CD14-positive monocyte (primary cell): ENCODE measurements around the gene HPS4. TPM values are rescaled to one million over a fixed set of nuclear protein-coding genes. Genes with fewer than 3 reads are reported as not detected.

Experiments used
- DNase-seq, 3 donors: peaks; one replicate each; pipeline ENCODE4 v3.0.0-alpha.2; 2011 to 2022
- H2AFZ ChIP-seq: 2 replicates; pipeline ENCODE4 v1.6.0; 2012; ENCODE audit warnings: mild to moderate bottlenecking, low read depth, low read length, inconsistent platforms; ENCODE audit not compliant: insufficient read depth, poor library complexity, severe bottlenecking
- H3K27ac ChIP-seq, 2 donors: 1 replicate in 1 of 2; 2 replicates in 1 of 2; pipeline ENCODE4 v1.5.1; 2012 to 2013; ENCODE audit warnings: low read length in 2 of 2, control low read depth in 1 of 2, inconsistent platforms in 1 of 2, low read depth in 1 of 2, mild to moderate bottlenecking in 1 of 2
- H3K27me3 ChIP-seq, 2 donors: one replicate each; pipeline versions ENCODE4 v1.6.0 to v1.6.1; 2011 to 2013; ENCODE audit warnings: low read length in 2 of 2; ENCODE audit not compliant: control insufficient read depth in 2 of 2, insufficient read depth in 2 of 2
- H3K36me3 ChIP-seq, 2 donors: replicated peaks in 1 of 2; 1 replicate in 1 of 2; 2 replicates in 1 of 2; pipeline versions ENCODE4 v1.5.1 to v1.6.1; 2012 to 2013; ENCODE audit warnings: low read length in 2 of 2, control low read depth in 1 of 2, inconsistent platforms in 1 of 2, mild to moderate bottlenecking in 1 of 2; ENCODE audit not compliant: insufficient read depth in 2 of 2, control insufficient read depth in 1 of 2
- H3K4me1 ChIP-seq, 2 donors: 1 replicate in 1 of 2; 2 replicates in 1 of 2; pipeline versions ENCODE4 v1.5.1 to v1.6.1; 2012 to 2013; ENCODE audit warnings: low read length in 2 of 2, control low read depth in 1 of 2, inconsistent platforms in 1 of 2, mild to moderate bottlenecking in 1 of 2, moderate library complexity in 1 of 2; ENCODE audit not compliant: insufficient read depth in 2 of 2, control insufficient read depth in 1 of 2
- H3K4me2 ChIP-seq: replicated peaks from 2 replicates; pipeline ENCODE3; 2012; ENCODE audit warnings: low read length, moderate library complexity, mild to moderate bottlenecking; ENCODE audit not compliant: poor library complexity, severe bottlenecking; ENCODE audit errors: extremely low read depth
- H3K4me3 ChIP-seq, 3 experiments: fragments of 200-600 bp in 1 of 3; sonication (generic) in 1 of 3; replicated peaks in 1 of 3; 1 replicate in 2 of 3; 2 replicates in 1 of 3; pipeline ENCODE4 v1.5.1; 2011 to 2013; ENCODE audit warnings: low read length in 3 of 3, mild to moderate bottlenecking in 3 of 3, control low read depth in 2 of 3, low read depth in 2 of 3, inconsistent platforms in 1 of 3, moderate library complexity in 1 of 3
- H3K79me2 ChIP-seq: 2 replicates; pipeline ENCODE4 v1.6.0; 2012; ENCODE audit warnings: mild to moderate bottlenecking, control low read depth, inconsistent platforms, low read length, moderate library complexity; ENCODE audit not compliant: insufficient read depth
- H3K9ac ChIP-seq: 2 replicates; pipeline ENCODE4 v1.6.0; 2017; ENCODE audit warnings: low read length, mild to moderate bottlenecking; ENCODE audit not compliant: insufficient read depth, poor library complexity, severe bottlenecking
- H3K9me3 ChIP-seq, 2 donors: replicated peaks in 1 of 2; 1 replicate in 1 of 2; 2 replicates in 1 of 2; pipeline versions ENCODE4 v1.5.1 to v1.6.1; 2012 to 2013; ENCODE audit warnings: low read length in 2 of 2, control low read depth in 1 of 2; ENCODE audit not compliant: control insufficient read depth in 1 of 2, insufficient read depth in 1 of 2
- H4K20me1 ChIP-seq: 2 replicates; pipeline ENCODE4 v1.6.0; 2012; ENCODE audit warnings: mild to moderate bottlenecking, low read length, control low read depth, moderate library complexity; ENCODE audit not compliant: insufficient read depth
- H3K27ac Mint-ChIP-seq, 7 donors: one replicate each; pipeline ENCODE4 v1.8.0; 2020; ENCODE audit warnings: mild to moderate bottlenecking in 7 of 7, mixed read lengths in 7 of 7, moderate library complexity in 6 of 7, inconsistent platforms in 2 of 7
- H3K27me3 Mint-ChIP-seq, 3 donors: one replicate each; pipeline ENCODE4 v1.8.0; 2021 to 2022; ENCODE audit warnings: low read depth in 3 of 3, mild to moderate bottlenecking in 3 of 3, mixed read lengths in 3 of 3, moderate library complexity in 3 of 3, inconsistent platforms in 1 of 3
- H3K36me3 Mint-ChIP-seq, 2 donors: one replicate each; pipeline ENCODE4 v1.8.0; 2020; ENCODE audit warnings: mixed read lengths in 2 of 2, inconsistent platforms in 1 of 2, mild to moderate bottlenecking in 1 of 2
- H3K4me1 Mint-ChIP-seq: one replicate; pipeline ENCODE4 v1.8.0; 2020; ENCODE audit warnings: mild to moderate bottlenecking, mixed read lengths
- H3K4me3 Mint-ChIP-seq, 2 donors: one replicate each; pipeline ENCODE4 v1.8.0; 2020; ENCODE audit warnings: mild to moderate bottlenecking in 2 of 2, mixed read lengths in 2 of 2, moderate library complexity in 1 of 2
- H3K9me3 Mint-ChIP-seq, 7 donors: one replicate each; pipeline ENCODE4 v1.8.0; 2020 to 2022; ENCODE audit warnings: mixed read lengths in 7 of 7, mild to moderate bottlenecking in 6 of 7, moderate library complexity in 6 of 7, inconsistent platforms in 2 of 7
- CTCF ChIP-seq: fragments of 200-600 bp; IDR thresholded peaks from one replicate; pipeline ENCODE4 v1.8.0; 2022; ENCODE audit warnings: antibody characterized with exemption, mild to moderate bottlenecking
- WGBS: methylation state at CpG from one replicate; pipeline ENCODE4 v1.1.5; 2013; ENCODE audit warnings: missing lambda C conversion rate; ENCODE audit not compliant: insufficient coverage; 5-methylcytosine and 5-hydroxymethylcytosine counted together
- intact Hi-C, 2 donors: fragments of 100-400 bp; cut with micrococcal nuclease; formaldehyde crosslinking; loops; one replicate each; pipeline versions ENCODE4 v1.15.0 to v1.15.1; 2023
- polyA plus RNA-seq, 3 donors: library from polyadenylated mRNA; depleted of rRNA in 1 of 3; unstranded in 2 of 3; stranded (reverse) in 1 of 3; fragments of 300-500 nt in 2 of 3; fragments of >200 nt in 1 of 3; fragmentation: Illumina TruSeq in 2 of 3; gene quantifications; 1 replicate in 2 of 3; 2 replicates in 1 of 3; pipeline ENCODE4 v1.2.3, GENCODE V29; 2012 to 2021

HPS4 gene
- polyA plus RNA-seq, 3 donors: 5.7 to 21.6 (median 7.5) TPM

- no peak for DNase-seq
- H3K4me2 ChIP-seq: no peak overlapping the region
- WGBS: 100% methylated on average over 2 of the region's 5 CpGs
- peaks cover 3% of the 10 kb centered on the region for H3K4me1 Mint-ChIP-seq
- TF ChIP-seq CTCF: no peak
- H3K9ac ChIP-seq: no peak overlapping the region
- H3K79me2 ChIP-seq: no peaks in the 10 kb centered on the region
- peaks cover 0 to 2% (median 0%) of the 10 kb centered on the region in 3 donors for H3K27me3 Mint-ChIP-seq
- no peaks in the 10 kb centered on the region for H3K9me3 ChIP-seq
- peaks cover 0 to 2% (median 0%) of the 10 kb centered on the region in 7 donors for H3K9me3 Mint-ChIP-seq
- no peak overlapping the region for H2AFZ ChIP-seq
- H3K4me3 Mint-ChIP-seq: no peak overlapping the region
- no peaks in the 10 kb centered on the region for H3K27me3 ChIP-seq
- H3K4me3 ChIP-seq: no peak overlapping the region
- H3K27ac Mint-ChIP-seq: no peak overlapping the region
- no peaks in the 10 kb centered on the region for H3K4me1 ChIP-seq
- intact Hi-C loops: no loop called here
- no peaks in the 10 kb centered on the region for H4K20me1 ChIP-seq
- peaks cover 57 to 61% of the 10 kb centered on the region in 2 donors for H3K36me3 Mint-ChIP-seq
- H3K27ac ChIP-seq: no peak overlapping the region
- peaks cover 30 to 65% of the 10 kb centered on the region in 2 donors for H3K36me3 ChIP-seq
Observed at GRCh38 chr22:26448334-26448733, 35.2 kb downstream of the HPS4 start.

- no peak for DNase-seq
- Histone ChIP-seq H3K4me2 (no peak overlapping the region), H3K9me3 (no peaks in the 10 kb centered on the region), H3K79me2 (no peaks in the 10 kb centered on the region), H3K27ac (no peak overlapping the region), H3K9ac (no peak overlapping the region), H4K20me1 (no peaks in the 10 kb centered on the region), H3K4me3 (no peak overlapping the region), H3K27me3 (no peaks in the 10 kb centered on the region), H3K36me3 (peaks cover 30 to 65% of the 10 kb centered on the region in 2 donors), H2AFZ (no peak overlapping the region), H3K4me1 (no peaks in the 10 kb centered on the region)
- intact Hi-C loops: no loop called here
- Mint-ChIP-seq H3K27ac (peak overlapping the region in 1 of 7 donors; percentile 1), H3K9me3 (peaks cover 0 to 2% (median 0%) of the 10 kb centered on the region in 7 donors), H3K27me3 (peaks cover 0 to 2% (median 0%) of the 10 kb centered on the region in 3 donors), H3K4me1 (peaks cover 3% of the 10 kb centered on the region), H3K36me3 (peaks cover 57 to 61% of the 10 kb centered on the region in 2 donors), H3K4me3 (no peak overlapping the region)
- TF ChIP-seq CTCF: no peak
- 86% methylated on average over 11 of the region's 15 CpGs for whole genome bisulfite sequencing
Observed at GRCh38 chr22:26447584-26448329, 35.8 kb downstream of the HPS4 start.
